ENCODE measurements around the gene ATXN7L3.
"Not testable (repeated sequence)": the region's sequence is repeated elsewhere in the genome, so short reads cannot be mapped to it uniquely, and the experiment has no call there.

ATXN7L3 gene

GRCh38 chr17:44176257-44176656 is 23.4 kb downstream of the ATXN7L3 start:
- no peak for DNase-seq (ENCODE audit: low read depth in 3 of 3)

GRCh38 chr17:44174427-44174826 is 25.3 kb downstream of the ATXN7L3 start:
- no peak for DNase-seq (ENCODE audit: low read depth in 3 of 3)

DNA sequence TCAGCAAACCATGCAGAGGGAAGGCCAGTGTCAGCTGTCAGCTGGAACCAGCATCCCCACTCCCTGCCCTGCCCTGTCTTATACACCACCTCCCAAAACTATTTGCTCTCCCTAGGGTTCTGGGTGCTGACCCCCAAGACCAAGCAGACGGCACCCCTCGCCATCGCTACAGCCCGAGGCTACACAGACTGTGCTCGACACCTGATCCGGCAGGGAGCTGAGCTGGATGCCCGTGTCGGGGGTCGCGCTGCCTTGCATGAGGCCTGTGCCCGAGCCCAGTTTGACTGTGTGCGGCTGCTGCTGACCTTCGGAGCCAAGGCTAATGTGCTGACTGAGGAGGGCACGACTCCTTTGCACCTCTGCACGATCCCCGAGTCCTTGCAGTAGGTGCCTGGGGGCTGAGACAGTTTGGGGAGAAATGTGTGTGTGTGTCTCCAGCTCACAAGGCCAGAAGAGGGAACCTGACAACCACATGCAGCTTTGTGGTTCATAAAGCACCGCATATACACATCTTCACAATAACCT is 27.7 kb downstream of the ATXN7L3 start:
- DNase-seq (ENCODE audit: low read depth in 3 of 3): no peak

DNA sequence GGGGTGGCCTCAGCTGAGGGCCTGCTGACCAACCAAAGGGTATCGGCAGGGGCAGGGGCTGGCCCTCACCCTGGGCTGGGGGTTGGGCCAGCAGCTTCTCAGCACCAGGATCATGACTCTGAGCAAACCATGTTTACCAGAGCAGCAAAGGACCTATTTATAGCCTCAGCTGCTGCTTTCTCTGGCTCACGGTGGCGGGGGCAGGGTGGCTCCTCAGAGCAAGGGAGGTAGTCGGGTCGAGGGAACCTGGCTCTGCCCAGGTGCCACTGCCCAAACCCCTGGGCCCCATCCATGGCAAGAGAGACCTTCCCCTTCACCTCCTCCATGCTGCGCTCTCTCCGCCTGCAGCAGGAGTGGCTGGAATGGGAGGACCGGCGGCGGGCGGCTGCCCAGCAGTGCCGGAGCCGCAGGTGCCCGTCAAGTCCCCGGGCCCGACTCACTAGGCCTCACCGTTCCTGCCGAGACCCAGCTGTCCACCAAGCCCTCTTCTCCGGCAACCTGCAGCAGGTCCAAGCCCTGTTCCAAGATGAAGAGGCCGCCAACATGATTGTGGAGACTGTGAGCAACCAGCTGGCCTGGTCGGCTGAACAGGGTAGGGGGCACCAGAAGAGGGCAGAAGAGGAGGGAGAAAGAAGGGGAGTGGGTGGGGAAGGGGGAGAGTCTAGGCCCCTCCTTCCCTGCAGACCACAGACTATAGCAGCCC is 29.0 kb downstream of the ATXN7L3 start, which contains the start of gene ASB16:
TSS of gene ASB16 (plus strand) at position 206 of the 703 bp plus-strand sequence. CDS start at position 292, 86 bp downstream.
- no peak for DNase-seq (ENCODE audit: low read depth in 3 of 3)

DNA sequence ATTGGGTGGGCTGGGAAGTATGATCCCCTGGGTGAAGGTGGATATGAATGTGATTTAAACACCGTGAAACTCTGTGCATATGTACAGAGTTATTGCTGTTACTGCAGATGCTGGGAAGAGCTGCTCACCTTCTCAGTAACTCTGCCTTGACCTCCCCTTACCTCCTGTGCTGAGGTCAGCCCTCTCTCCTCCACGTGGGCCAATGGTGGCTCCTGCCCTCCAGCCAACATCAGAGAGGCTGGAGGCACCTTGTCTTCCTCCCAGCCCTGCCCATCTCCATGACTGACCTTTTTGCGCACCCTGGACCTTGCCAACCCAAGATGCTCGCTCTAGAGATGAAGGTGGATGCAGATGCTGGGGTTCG is 29.6 kb downstream of the ATXN7L3 start:
- DNase-seq (ENCODE audit: low read depth in 3 of 3): no peak

GRCh38 chr17:44167181-44167861 is 32.4 kb downstream of the ATXN7L3 start:
- DNase-seq (ENCODE audit: low read depth in 3 of 3): no peak

DNA sequence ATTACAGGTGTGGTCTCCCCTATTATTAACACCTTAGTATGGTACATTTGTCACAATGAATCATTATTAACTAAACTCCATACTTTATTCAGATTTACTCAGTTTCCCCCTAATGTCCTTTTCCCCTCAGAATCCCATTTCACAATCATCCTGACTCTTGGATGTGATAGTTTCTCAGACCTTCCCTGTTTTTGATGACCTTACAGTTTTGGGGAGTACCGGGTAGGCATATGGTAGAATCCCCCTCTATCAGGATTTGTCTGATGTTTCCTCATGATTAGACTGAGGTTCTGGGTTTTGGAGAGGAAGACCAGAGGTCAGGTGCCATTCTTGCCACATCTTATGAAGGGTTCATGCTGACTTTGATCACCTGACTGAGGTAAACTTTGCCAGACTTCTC is 35.2 kb downstream of the ATXN7L3 start:
- no peak for DNase-seq (ENCODE audit: low read depth in 3 of 3)

- DNase-seq (ENCODE audit: low read depth in 3 of 3): no peak
These were observed 40.0 kb downstream of the ATXN7L3 start for GRCh38 chr17:44159519-44160210.

DNA sequence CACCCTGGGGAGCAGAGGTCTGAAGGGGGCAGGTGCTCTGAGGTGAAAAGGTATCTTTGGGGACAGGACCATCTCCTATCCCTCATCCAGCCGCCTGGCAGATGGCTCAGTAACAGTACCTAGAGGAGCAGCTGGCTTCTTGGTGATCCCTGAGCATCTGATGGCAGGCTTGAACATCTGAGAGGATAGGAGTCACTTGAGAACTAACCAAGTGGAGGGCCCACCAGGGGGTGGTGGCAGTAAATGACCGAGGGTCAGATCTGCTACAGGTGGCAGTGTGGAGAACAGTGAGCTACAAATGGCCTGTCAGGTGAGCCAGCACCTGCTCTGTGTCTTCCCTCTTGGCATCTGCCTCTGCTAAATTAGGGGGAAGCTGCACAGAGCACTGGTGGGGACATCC is 44.2 kb downstream of the ATXN7L3 start:
- DNase-seq (ENCODE audit: low read depth in 3 of 3): no peak

- no peak for DNase-seq (ENCODE audit: low read depth in 3 of 3)
These were observed 46.8 kb downstream of the ATXN7L3 start for GRCh38 chr17:44152875-44153274.

DNA sequence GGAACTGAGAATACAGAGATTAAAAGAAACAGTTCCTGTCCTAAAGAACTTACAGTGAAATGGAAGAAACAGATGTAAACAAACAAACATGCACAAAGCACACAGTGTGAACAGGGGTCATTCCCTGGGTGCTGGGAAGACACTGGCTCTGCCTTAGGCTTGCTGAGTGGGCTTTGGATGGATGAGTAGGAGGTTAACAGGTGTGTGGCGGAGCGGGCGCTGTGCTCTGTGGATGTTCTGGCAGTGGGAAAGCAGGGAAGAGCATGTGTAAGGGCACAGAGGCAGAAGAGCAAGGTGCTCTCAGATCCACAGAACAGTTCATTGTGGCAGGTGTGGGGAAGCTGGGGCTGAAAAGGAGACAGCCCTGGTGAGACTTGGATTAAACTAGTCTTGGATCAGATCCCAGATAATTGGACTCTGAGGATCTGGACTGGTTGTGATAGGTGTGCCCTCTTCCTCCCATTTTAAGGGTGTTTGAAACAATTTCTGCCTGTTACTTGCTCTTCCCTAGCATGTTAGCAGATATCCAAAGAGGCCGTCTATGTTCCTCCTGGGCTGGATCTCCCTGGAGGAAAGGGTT is 49.8 kb downstream of the ATXN7L3 start:
- DNase-seq (ENCODE audit: low read depth in 3 of 3): no peak

DNA sequence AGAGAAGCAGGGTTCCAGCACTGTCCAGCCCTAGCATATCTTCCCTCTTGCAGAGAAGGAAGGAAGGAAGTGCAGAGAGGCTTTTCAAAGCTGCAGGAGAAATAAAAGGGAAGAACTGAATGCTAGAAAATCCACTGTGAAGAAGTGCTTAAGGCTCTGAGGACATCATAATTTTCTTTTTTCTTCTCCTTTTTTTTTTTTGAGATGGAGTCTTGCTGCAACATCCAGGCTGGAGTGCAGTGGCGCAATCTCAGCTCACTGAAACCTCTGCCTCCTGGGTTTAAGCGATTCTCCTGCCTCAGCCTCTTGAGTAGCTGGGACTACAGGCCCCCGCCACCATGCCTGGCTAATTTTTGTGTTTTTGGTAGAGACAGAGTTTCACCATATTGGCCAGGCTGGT is 50.6 kb downstream of the ATXN7L3 start:
- not testable (repeated sequence) for DNase-seq (ENCODE audit: low read depth in 3 of 3)

DNA sequence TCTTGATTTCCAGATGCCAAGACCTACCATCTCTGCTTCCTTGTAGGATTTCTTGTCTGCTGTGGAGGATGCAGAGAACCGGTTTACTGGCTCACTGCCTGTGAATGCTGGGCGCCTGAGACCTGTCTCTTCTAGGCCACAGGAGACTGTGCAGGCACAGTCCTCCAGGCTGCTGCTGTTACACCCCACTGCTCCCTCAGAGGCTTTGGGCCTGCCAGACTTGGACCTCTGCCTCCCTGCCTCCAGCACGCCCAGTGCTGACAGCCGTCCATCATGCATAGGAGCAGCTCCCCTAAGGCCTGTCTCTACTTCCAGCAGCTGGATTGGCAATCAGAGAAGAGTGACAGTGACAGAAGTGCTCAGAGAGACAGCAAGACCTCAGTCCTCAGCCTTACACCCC is 51.9 kb downstream of the ATXN7L3 start:
- DNase-seq (ENCODE audit: low read depth in 3 of 3): no peak

DNA sequence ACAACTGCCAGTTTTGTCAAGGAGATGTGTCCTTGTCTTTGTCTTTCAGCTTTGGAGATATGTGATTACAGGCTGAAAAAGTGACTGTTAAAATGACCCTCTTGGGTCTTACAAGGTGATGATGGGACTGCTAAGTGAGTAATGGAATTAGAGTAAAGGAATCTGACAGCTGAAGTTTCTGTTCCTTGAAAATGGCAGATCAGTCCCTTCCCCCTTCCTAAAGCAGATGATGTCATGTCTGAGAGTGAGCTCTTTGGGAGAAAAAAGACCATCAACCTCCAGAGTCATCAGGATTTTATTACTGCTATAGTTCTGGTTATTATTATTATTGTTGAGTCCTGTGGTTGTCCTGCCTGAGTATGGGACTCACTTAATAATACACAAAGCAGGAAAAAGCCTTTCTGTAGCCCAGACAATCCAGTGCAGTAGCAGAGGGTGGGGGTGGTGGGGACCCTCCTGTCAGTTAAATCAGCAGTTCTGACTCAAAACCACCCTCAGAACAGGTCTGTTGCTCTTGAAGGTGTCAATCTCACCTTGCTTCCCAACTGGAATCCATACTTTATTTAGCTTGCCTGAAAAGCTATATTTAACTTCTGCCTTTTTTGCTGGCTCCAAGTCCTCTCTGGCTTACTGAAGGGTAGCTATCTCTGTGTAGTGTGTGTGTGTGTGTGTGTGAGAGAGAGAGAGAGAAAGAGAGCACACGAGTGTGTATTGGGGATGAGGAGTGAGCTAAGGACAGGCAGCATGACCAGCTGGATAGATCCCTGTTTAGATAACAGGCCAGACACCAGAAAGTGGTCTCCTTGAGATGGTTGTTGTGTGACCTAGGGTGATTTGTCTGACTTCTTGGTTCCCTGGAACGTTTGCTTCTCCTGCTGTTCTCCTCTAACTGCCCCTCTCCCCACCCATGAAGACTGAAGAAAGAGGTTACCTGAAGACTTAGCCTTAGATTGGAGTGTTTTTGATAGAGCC is 53.0 kb downstream of the ATXN7L3 start:
- DNase-seq (ENCODE audit: low read depth in 3 of 3): no peak

DNA sequence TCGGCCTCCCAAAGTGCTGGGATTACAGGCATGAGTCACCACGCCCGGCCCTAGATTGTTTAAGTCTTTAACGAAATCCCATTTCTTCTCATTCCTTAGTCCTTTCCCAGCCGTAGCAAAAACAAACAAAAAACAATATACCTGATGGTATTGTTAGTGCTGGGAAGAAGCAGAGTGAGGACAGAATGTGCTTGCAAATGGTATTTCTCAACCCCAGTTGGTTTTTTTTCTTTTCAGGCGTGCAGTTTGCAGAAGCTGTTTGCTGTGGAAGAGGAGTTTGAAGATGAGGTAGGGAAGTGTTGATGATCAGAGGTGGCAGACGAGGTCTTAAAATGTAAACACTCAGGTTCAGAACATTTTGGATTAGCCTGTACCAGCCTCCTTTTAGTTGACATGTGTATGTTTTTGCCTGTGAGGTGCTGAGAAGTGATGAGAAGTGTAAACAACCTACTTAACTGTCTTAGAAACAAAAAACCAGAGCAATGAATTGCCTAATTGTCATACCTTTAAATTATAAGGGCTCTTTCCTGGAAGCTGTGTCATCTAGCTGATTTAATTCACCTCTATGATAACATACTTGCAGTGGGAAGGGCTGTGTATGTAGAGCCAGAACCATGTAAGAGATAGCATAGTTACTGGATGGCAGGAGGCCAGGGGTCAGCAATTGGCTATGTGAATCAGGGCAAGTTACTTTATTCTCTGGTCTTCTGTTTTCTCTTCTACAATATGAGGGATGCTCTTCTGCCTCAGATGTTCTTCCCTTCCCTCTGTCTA is 54.5 kb downstream of the ATXN7L3 start:
- no peak for DNase-seq (ENCODE audit: low read depth in 3 of 3)

- DNase-seq (ENCODE audit: low read depth in 3 of 3): not testable (repeated sequence)
These were observed 55.8 kb downstream of the ATXN7L3 start for GRCh38 chr17:44143921-44144320.
